ENCODE data around the gene C10orf105.

Gene C10orf105

DNA sequence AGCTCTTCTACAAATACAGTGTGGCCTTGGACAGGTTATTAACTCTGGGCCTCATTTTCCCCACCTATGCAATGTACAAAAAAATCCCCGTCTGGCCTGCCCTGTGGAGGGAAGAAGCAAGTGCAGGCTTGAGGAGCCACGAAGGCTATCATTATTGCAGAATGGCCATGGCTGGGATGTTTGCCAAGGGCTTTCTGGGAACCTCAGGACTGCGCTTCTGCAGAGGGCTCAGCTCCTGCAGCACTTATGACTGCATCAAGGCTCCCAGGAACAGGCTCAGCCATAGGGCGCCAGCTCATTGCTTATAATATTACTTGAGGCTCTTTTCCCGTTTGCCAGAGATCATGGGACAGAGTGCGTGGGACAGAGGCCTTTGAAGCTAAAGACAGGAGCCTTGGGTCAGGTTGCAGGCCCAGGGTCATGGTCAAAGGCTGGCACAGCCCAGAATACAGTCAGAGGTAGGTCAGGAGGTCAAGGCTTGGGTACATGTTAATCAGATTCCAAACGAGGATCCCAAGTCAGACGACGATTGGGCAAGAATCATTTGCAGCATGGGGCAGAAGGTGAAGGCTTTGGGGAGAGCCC, 20.6 kb upstream of the C10orf105 start:
- TF ChIP-seq POLR2A (IDR thresholded peaks at IDR 0.05; ENCODE audit: low read depth, low read length) (no peak), SPI1 (IDR thresholded peaks at IDR 0.05; ENCODE audit: low read depth, low read length) (no peak), PAX5 (IDR thresholded peaks at IDR 0.05; ENCODE audit: insufficient read depth, low read length, severe bottlenecking) (no peak), TAF1 (IDR thresholded peaks at IDR 0.05; ENCODE audit: low read depth, low read length) (no peak), POLR2AphosphoS5 (IDR thresholded peaks at IDR 0.05; ENCODE audit: low read depth, low read length) (no peak), POU2F2 (IDR thresholded peaks at IDR 0.05; ENCODE audit: low read depth, low read length) (no peak)
- DNase-seq (ENCODE audit: insufficient read length, low spot score): no peak
- no peak for FAIRE-seq

DNA sequence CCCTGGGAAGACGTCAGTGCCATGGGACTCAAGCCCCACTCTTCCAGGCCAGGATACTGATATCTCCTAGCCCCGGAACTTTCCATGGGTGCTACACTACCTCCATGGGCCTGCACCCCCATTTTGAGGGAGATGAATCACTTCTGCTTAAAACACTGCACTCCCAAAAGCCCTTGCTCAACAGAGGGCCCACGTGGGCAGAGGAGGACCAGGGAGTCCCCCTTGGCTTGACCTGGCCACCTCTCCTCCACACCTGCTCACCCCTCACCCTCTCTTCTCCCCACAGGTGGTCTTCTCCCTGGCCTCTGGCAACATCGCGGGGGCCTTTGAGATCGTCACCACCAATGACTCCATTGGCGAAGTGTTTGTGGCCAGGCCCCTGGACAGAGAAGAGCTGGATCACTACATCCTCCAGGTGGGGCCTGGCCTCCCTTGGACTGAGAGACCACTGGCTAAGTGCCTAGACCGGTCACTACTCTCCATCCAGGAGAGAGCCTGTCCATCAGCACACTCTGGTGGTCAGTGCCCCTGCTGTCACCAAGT, 19.9 kb upstream of the C10orf105 start:
- no peak for DNase-seq (ENCODE audit: insufficient read length, low spot score)
- no peak for FAIRE-seq

DNA sequence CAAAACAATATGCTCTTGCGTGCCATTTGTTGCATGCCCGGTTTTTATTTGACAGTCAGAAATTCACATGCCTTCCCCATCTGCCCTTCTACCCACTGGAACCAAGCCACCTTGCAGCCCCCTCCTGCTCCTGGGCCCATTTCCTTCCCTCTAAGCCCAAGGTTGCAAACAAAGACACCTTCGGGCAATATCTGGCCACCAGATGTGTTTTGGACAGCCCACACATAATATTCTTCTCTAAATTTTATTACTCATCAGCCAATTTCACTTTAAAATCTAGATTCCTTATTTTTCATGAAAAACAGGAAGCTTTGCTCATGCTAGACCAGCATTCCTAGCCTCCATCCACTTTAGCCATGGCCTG, 18.2 kb upstream of the C10orf105 start:
- FAIRE-seq (no peak), DNase-seq (ENCODE audit: insufficient read length, low spot score) (no peak)

More for the DNA sequence above, 19.9 kb upstream of the C10orf105 start:
- TF ChIP-seq POLR2AphosphoS5 (IDR thresholded peaks at IDR 0.05; ENCODE audit: low read depth, low read length) (no peak), POLR2A (IDR thresholded peaks at IDR 0.05; ENCODE audit: low read depth, low read length) (no peak), POU2F2 (IDR thresholded peaks at IDR 0.05; ENCODE audit: low read depth, low read length) (no peak), TAF1 (IDR thresholded peaks at IDR 0.05; ENCODE audit: low read depth, low read length) (no peak), SPI1 (IDR thresholded peaks at IDR 0.05; ENCODE audit: low read depth, low read length) (no peak), PAX5 (IDR thresholded peaks at IDR 0.05; ENCODE audit: insufficient read depth, low read length, severe bottlenecking) (no peak)

DNA sequence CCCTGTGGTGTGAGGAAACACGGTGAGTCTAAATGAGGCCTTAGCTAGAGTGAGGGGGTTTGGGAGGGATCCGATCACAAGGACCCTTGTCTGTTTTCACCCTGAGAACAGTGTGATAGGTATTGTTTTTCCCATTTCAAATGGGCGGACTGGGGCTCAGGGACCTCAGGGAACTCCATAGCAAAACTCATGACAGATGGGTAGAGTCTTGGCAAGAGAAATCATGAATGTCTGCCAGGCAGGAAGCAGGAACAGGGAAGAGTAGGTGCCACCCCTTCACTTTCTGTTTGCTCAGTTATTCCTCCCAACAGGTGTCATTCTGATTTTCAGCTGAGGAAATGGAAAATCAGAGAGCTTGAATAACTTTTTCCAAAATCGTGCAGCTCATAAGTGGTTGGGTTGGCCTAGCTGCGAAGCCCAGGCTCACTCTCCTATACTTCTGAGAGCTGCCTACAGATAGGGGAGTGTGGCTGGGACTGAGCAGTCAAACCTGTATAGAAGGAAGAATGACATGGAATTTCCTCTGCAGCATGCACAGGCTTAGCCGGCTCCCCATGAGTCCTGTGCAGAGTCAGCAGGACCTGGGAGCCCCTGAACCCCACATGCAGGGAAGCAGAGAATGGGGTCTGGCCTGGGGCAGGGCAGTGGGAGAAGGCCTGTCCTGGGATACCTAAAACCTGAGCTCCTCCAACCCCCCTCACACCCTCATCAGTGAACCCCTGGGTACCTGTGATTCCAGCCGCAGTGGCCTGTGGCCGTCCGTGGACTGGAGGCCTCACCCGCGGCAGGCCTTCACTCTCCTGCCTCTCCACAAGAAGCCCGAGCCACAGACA, 17.6 kb upstream of the C10orf105 start:
- no peak for FAIRE-seq
- no peak for TF ChIP-seq POLR2A (IDR thresholded peaks at IDR 0.05; ENCODE audit: low read depth, low read length)
- no peak for TF ChIP-seq POLR2AphosphoS5 (IDR thresholded peaks at IDR 0.05; ENCODE audit: low read depth, low read length)
- no peak for TF ChIP-seq SPI1 (IDR thresholded peaks at IDR 0.05; ENCODE audit: low read depth, low read length)
- no peak for TF ChIP-seq TAF1 (IDR thresholded peaks at IDR 0.05; ENCODE audit: low read depth, low read length)
- no peak for TF ChIP-seq POU2F2 (IDR thresholded peaks at IDR 0.05; ENCODE audit: low read depth, low read length)
- no peak for TF ChIP-seq PAX5 (IDR thresholded peaks at IDR 0.05; ENCODE audit: insufficient read depth, low read length, severe bottlenecking)
- no peak for DNase-seq (ENCODE audit: insufficient read length, low spot score)

More for the DNA sequence above, 18.2 kb upstream of the C10orf105 start:
- TF ChIP-seq POLR2AphosphoS5 (IDR thresholded peaks at IDR 0.05; ENCODE audit: low read depth, low read length) (no peak), TAF1 (IDR thresholded peaks at IDR 0.05; ENCODE audit: low read depth, low read length) (no peak), POLR2A (IDR thresholded peaks at IDR 0.05; ENCODE audit: low read depth, low read length) (no peak), SPI1 (IDR thresholded peaks at IDR 0.05; ENCODE audit: low read depth, low read length) (no peak), POU2F2 (IDR thresholded peaks at IDR 0.05; ENCODE audit: low read depth, low read length) (no peak), PAX5 (IDR thresholded peaks at IDR 0.05; ENCODE audit: insufficient read depth, low read length, severe bottlenecking) (no peak)

DNA sequence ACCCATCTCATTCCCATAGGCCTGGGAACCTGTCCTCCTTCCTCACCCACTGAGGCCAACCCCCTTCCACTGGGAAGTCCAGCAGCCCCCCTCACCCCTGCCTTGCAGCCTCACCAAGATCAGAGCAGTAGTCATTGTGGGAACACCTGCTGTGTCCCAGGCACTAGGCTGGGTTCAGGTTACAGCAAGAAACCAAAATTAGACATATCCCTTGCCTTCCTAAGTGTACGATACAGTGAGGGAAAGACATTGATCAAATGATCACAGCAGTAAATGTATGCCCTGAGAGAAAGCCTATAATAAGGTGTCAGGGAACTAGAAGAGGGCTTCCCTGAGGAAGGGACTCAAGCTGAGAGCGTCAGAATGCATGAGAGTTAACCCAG, 17.0 kb upstream of the C10orf105 start:
- FAIRE-seq (peak; percentile 88), DNase-seq (ENCODE audit: insufficient read length, low spot score) (no peak)
- TF ChIP-seq SPI1 (IDR thresholded peaks at IDR 0.05; ENCODE audit: low read depth, low read length) (no peak), POU2F2 (IDR thresholded peaks at IDR 0.05; ENCODE audit: low read depth, low read length) (no peak)

DNA sequence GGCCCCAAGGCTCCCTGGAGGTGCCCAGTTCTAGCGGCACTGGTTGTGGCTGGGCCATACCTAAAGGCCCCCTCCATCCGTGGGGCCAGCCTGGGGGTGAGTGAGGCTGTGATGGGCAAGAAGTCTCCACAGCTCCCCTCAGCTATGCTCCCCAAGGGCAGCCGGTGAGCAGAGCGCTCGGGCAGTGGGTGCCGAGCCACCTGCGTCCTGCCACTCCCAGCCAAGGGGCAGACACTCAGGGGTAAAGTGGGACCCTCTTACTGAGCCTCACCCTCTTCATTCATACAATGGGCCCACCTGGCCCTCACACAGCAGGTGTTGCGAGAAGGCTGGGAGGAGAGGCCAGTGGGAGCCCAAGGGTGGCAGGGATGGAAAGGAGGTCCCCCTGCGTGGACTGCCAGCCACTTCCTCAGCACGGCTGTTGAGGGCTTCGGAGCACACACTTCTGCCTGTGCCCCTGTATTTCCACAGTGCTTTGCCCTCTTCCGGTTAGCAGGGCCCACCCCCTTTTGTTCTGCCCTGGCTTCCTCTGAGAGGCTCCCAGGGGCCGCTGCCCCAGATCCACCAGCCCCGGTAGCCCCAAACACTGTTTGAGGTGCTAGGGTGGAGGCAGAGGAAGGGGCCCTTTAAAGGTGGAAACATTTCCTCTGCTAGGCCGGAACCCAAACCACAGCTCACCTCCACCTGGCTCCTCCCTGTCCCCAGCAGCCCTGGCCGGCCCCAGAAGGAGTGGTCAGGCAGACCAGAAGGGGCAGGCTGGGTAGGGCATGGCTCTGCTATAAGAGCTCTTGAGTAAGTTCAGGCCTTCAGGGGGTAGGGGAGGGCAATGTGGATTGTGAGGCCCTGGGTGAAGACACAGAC, 16.4 kb upstream of the C10orf105 start:
- TF ChIP-seq POLR2A (IDR thresholded peaks at IDR 0.05; ENCODE audit: low read depth, low read length): no peak
- TF ChIP-seq SPI1 (IDR thresholded peaks at IDR 0.05; ENCODE audit: low read depth, low read length): 0 out of 2 replicates have a peak, but pooled peaks have one; percentile 8
- no peak for TF ChIP-seq PAX5 (IDR thresholded peaks at IDR 0.05; ENCODE audit: insufficient read depth, low read length, severe bottlenecking)
- FAIRE-seq (no peak), DNase-seq (ENCODE audit: insufficient read length, low spot score) (no peak)

DNA sequence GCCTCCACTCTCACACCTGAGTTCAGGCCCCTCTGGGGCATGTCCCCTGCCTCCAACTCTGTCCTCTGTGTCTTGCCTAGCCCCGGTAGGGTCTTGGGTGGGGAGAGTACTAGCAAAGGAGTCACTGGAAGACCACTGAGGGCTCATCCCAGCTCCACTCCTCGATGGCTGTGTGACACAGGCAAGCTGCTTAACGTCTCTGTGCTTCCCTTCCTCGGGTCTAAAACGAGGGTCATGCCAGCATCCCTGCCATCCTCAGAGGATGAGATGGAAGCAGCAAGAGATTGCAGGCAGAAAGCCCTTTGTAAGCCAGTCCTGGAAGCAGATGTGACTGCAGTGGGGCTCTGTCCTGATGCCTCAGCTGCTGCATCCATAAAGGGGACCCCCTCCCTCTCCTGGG, 15.2 kb upstream of the C10orf105 start:
- DNase-seq (ENCODE audit: insufficient read length, low spot score) (no peak), FAIRE-seq (no peak)

DNA sequence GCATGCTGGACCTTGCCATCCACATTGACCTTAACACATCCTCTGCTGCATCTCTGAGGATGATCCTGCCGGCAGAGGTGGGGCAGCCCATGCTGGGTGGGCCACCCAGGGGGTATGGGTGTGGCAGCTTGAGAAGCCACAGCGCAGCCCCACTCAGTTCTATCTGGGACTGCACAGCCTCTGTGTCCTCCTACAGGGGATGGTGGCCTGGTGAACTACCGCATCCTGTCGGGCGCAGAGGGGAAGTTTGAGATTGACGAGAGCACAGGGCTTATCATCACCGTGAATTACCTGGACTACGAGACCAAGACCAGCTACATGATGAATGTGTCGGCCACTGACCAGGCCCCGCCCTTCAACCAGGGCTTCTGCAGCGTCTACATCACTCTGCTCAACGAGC, 12.2 kb upstream of the C10orf105 start:
- no peak for FAIRE-seq
- TF ChIP-seq POLR2AphosphoS5 (IDR thresholded peaks at IDR 0.05; ENCODE audit: low read depth, low read length): no peak

More for the DNA sequence above, 15.2 kb upstream of the C10orf105 start:
- TF ChIP-seq PAX5 (IDR thresholded peaks at IDR 0.05; ENCODE audit: insufficient read depth, low read length, severe bottlenecking): no peak

DNA sequence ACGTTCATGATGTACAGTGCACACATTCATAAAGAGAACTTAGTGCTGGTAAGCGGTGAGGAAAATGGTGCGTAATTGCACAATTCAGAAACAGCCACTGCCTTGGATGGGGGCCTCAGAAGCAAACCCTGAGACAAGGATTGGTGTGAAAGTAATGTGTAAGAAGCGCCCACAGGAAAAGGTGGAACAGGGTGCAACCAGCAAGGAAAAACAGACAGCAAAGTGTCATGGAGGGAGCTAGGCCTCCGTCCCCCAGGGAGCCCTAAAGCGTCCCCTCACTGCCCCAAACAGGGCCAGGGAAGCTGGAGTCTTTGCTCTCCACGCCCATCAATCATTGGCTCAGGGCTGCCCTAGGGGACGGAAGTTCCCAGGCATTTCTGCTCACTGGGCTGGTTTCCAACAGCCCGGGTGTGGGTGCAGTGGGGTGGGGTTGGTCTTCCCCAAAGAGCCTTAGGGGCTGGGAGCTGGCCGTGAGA, 9.6 kb upstream of the C10orf105 start:
- no peak for TF ChIP-seq SPI1 (IDR thresholded peaks at IDR 0.05; ENCODE audit: low read depth, low read length)
- FAIRE-seq: peak; percentile 81
- no peak for DNase-seq (ENCODE audit: insufficient read length, low spot score)

More for the DNA sequence above, 12.2 kb upstream of the C10orf105 start:
- DNase-seq (ENCODE audit: insufficient read length, low spot score): no peak

All from GM12891 (cell line).